ENCODE data around the gene AMOTL2. TPM values are rescaled to one million over a fixed set of nuclear protein-coding genes. Genes with fewer than 3 reads are reported as not detected.

AMOTL2 gene
- total and polyA plus RNA-seq, 2 experiments from 2014 or later, result 156 to 347 TPM

DNA sequence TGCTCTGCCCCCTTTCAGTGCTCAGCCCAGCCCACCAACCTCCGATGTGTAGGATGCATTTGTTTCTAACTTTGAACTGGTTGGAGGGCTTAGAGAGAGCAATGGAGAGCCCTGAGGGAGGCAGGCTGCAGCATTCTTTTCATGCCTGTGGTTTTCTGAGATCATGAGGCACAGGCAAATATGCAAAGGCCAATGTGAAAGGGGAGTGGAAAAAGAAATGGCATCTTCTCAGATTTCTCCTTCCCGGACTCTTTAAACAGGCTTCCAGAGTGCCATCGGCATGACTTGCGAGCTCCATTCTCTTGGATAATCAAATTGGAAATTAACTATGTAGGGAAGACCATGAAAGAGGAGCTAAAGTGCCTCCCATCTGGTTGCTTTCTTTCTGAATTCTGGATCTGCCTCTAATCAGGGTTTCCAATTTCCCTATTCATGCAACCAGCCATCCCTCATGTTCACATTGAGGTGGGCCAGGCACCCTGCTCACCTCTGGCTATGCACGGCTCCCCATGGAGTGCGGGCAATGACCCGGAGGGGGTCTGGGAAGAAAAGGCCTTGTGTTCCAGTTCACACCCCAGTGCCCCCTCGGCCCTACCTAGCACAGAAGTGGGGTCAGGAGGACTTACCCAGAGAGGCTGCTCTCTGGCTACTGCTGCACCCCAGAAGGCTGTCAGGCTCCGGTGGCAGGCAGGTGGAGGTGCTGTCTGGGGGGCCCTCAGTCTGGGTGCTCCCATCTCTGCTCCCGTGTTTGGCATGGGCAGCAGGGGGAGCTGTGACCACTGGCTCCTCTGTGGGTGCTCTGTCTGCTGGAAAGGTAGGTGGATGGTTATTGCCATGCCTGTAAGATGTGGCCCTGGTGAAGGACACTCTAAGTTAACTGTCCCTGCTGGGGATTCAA lies 16.1 kb downstream of the AMOTL2 start:
- Histone ChIP-seq H3K4me1 (ENCODE audit: insufficient read depth) (peaks cover 82% of the 10 kb centered on the region), H4K20me1 (ENCODE audit: insufficient read depth) (no peaks in the 10 kb centered on the region), H3K4me2 (ENCODE audit: unreplicated experiment) (peak overlapping the region; percentile 65), H3F3A (ENCODE audit: insufficient read depth) (peaks cover 99% of the 10 kb centered on the region), H3K27me3 (replicated peaks; ENCODE audit: insufficient read depth) (no peaks in the 10 kb centered on the region), H3K9ac (peak overlapping the region; percentile 83), H3K4me3 (peak overlapping the region; percentile 24; the same call in 1 of the 2 replicates), H3K27ac (peak overlapping the region; percentile 92), H3K79me2 (ENCODE audit: insufficient read depth) (peaks cover 61% of the 10 kb centered on the region), H3K9me3 (ENCODE audit: low read depth) (no peaks in the 10 kb centered on the region), H3K36me3 (ENCODE audit: low read depth) (peaks cover 86% of the 10 kb centered on the region), H3K9me2 (ENCODE audit: insufficient read depth) (no peaks in the 10 kb centered on the region), H2AFZ (no peak overlapping the region)
- in situ Hi-C loops (cut with MboI), result no loop called here
- TF ChIP-seq EZH2phosphoT487 (IDR thresholded peaks at IDR 0.05; ENCODE audit: insufficient read depth, low read depth), result no peak
- no peak for TF ChIP-seq EZH2 (IDR thresholded peaks at IDR 0.05; ENCODE audit: insufficient read depth, poor library complexity, severe bottlenecking)
- WGBS, 2 experiments (ENCODE audit: low coverage in 1 of 2, low lambda C conversion rate in 2 of 2, missing lambda C conversion rate in 2 of 2), result 46 to 47% methylated on average over 10 of the region's 10 CpGs
- peak; percentile 93 for DNase-seq

DNA sequence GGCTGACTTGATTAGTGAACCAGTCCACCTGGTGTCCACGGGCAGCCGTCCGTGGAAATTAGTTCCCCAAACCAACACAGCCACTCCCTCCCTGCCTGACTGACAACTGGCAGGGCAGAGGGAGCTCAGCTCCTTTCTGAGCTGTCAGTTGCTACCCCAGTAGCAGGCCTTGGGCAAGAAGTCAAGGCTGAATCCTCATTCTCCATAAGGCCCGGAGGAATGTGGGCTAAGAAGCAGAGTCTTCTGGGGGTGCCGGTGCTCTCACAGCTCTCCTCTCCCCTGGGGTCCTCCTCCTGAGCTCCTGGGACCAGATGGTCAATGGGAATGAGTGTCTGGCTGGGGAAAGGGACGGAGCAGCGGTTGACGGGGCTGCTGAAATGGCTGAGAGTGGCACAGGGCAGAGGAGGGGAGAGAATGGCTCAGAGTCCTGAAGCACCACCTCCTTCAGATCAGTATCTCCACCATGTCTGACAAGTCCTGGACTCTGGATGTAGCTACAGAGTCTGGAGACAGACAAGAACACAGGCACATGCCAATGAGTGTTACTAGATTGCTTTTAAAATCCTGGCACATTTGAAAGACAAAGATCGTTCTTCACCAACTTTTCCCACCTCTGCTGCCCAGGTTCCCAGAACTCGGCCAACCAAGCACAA lies 16.9 kb downstream of the AMOTL2 start:
- peaks cover 79% of the 10 kb centered on the region for H3K36me3 ChIP-seq (ENCODE audit: low read depth)
- H3K4me3 ChIP-seq, result 0 out of 2 replicates have a peak overlapping the region, but pooled peaks have one; percentile 15

DNA sequence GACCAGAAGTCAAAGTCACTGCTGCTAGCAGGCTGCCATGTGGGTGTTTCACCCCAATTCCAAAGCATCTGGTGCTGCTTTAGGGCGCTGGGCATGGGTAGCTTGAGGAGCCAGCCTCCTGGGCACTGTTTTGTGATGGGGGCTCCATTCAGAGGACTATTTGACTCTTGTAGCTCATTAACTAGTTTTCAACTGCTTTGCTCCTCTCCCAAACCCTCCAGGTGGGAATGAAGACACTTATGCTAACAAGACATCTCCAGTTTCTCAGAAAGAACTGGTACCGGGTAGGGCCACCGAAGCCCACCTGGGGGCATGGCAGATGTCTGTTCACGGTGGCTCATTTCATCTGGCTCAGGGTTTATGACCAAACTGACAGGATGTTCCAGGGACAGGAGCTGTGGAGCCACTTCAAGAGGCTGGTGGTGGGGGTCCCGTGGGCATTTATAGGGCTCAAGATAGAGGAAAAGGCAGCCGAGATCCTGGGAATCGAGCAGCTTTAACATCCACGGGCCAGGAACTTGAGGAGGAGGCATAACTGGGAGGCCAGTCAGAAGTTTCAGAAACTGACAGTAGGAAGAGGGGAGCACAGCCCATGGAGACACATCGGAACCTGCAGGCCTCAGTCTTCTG lies 17.7 kb downstream of the AMOTL2 start:
- Histone ChIP-seq H2AFZ (no peak overlapping the region), H3K79me2 (ENCODE audit: insufficient read depth) (peaks cover 45% of the 10 kb centered on the region), H3K9me3 (ENCODE audit: low read depth) (no peaks in the 10 kb centered on the region), H3K27ac (peak overlapping the region; percentile 92), H3K9ac (peak overlapping the region; percentile 83), H3F3A (ENCODE audit: insufficient read depth) (peaks cover 99% of the 10 kb centered on the region), H3K9me2 (ENCODE audit: insufficient read depth) (no peaks in the 10 kb centered on the region), H3K36me3 (ENCODE audit: low read depth) (peaks cover 70% of the 10 kb centered on the region), H4K20me1 (ENCODE audit: insufficient read depth) (no peaks in the 10 kb centered on the region), H3K27me3 (replicated peaks; ENCODE audit: insufficient read depth) (no peaks in the 10 kb centered on the region), H3K4me1 (ENCODE audit: insufficient read depth) (peaks cover 70% of the 10 kb centered on the region), H3K4me3 (no peak overlapping the region), H3K4me2 (ENCODE audit: unreplicated experiment) (peak overlapping the region; percentile 65)
- WGBS, 2 experiments (ENCODE audit: low coverage in 1 of 2, low lambda C conversion rate in 2 of 2, missing lambda C conversion rate in 2 of 2), result 81 to 84% methylated on average over 9 of the region's 9 CpGs
- in situ Hi-C loops (cut with MboI), result no loop called here
- DNase-seq, result no peak
- TF ChIP-seq EZH2 (IDR thresholded peaks at IDR 0.05; ENCODE audit: insufficient read depth, poor library complexity, severe bottlenecking) (no peak), EZH2phosphoT487 (IDR thresholded peaks at IDR 0.05; ENCODE audit: insufficient read depth, low read depth) (no peak)

More for the DNA sequence above, 16.9 kb downstream of the AMOTL2 start:
- Histone ChIP-seq H3K4me2 (ENCODE audit: unreplicated experiment) (peak overlapping the region; percentile 65), H3K4me1 (ENCODE audit: insufficient read depth) (peaks cover 74% of the 10 kb centered on the region), H3K27me3 (replicated peaks; ENCODE audit: insufficient read depth) (no peaks in the 10 kb centered on the region), H3K9me2 (ENCODE audit: insufficient read depth) (no peaks in the 10 kb centered on the region), H2AFZ (no peak overlapping the region), H3K27ac (peak overlapping the region; percentile 92), H3K79me2 (ENCODE audit: insufficient read depth) (peaks cover 53% of the 10 kb centered on the region), H3F3A (ENCODE audit: insufficient read depth) (peaks cover 99% of the 10 kb centered on the region), H3K9ac (peak overlapping the region; percentile 83), H4K20me1 (ENCODE audit: insufficient read depth) (no peaks in the 10 kb centered on the region), H3K9me3 (ENCODE audit: low read depth) (no peaks in the 10 kb centered on the region)
- DNase-seq, result peak; percentile 74
- in situ Hi-C loops (cut with MboI), result no loop called here
- TF ChIP-seq EZH2phosphoT487 (IDR thresholded peaks at IDR 0.05; ENCODE audit: insufficient read depth, low read depth) (no peak), EZH2 (IDR thresholded peaks at IDR 0.05; ENCODE audit: insufficient read depth, poor library complexity, severe bottlenecking) (no peak)
- WGBS, 2 experiments (ENCODE audit: low coverage in 1 of 2, low lambda C conversion rate in 2 of 2, missing lambda C conversion rate in 2 of 2), result 33 to 39% methylated on average over 10 of the region's 10 CpGs

DNA sequence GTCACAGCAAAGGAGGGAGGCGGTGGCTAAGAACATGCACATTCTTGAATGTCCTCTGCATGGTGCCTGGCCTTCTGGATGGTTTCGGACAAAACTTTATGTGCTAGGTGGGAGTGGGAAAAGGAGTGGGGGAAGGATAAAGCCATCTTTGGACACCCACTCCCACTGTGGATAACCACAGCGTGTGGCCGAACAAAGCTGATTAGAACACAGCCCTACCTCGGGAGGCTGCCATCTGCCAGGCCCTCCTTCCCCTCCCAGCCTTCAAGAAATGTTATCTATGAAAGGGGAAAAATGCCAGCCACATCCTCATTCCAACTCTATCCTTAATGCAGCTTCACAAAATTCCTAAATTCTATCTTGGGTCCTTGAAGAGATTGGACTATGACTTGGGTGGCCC lies 18.8 kb downstream of the AMOTL2 start:
- no peaks in the 10 kb centered on the region for H3K9me2 ChIP-seq (ENCODE audit: insufficient read depth)

More for the DNA sequence above, 18.8 kb downstream of the AMOTL2 start:
- H3K27me3 ChIP-seq (replicated peaks; ENCODE audit: insufficient read depth), result no peaks in the 10 kb centered on the region
- no peak overlapping the region for H3K4me3 ChIP-seq
- no peak overlapping the region for H2AFZ ChIP-seq
- H3K36me3 ChIP-seq (ENCODE audit: low read depth), result peaks cover 59% of the 10 kb centered on the region
- H3K9ac ChIP-seq, result peak overlapping the region; percentile 83; the same call in 1 of the 2 replicates
- peaks cover 34% of the 10 kb centered on the region for H3K79me2 ChIP-seq (ENCODE audit: insufficient read depth)
- H4K20me1 ChIP-seq (ENCODE audit: insufficient read depth), result no peaks in the 10 kb centered on the region
- in situ Hi-C loops (cut with MboI), result no loop called here
- H3K9me3 ChIP-seq (ENCODE audit: low read depth), result no peaks in the 10 kb centered on the region
- H3F3A ChIP-seq (ENCODE audit: insufficient read depth), result peaks cover 96% of the 10 kb centered on the region
- H3K4me1 ChIP-seq (ENCODE audit: insufficient read depth), result peaks cover 59% of the 10 kb centered on the region
- H3K27ac ChIP-seq, result peak overlapping the region; percentile 92
- peak; percentile 41 for DNase-seq
- TF ChIP-seq EZH2 (IDR thresholded peaks at IDR 0.05; ENCODE audit: insufficient read depth, poor library complexity, severe bottlenecking), result no peak
- no peak for TF ChIP-seq EZH2phosphoT487 (IDR thresholded peaks at IDR 0.05; ENCODE audit: insufficient read depth, low read depth)
- H3K4me2 ChIP-seq (ENCODE audit: unreplicated experiment), result peak overlapping the region; percentile 65
- 88 to 92% methylated on average over 5 of the region's 5 CpGs for WGBS, 2 experiments (ENCODE audit: low coverage in 1 of 2, low lambda C conversion rate in 2 of 2, missing lambda C conversion rate in 2 of 2)
